Stimulated activated CD4-positive, alpha-beta T cell treated with anti-CD3 and anti-CD28 coated beads, Interleukin-15, amount 100 ng/mL, for 24 hours (primary cell): ENCODE measurements around the gene EXOC3L2.

Source experiments
- DNase-seq: peaks from one replicate; pipeline ENCODE4 v3.0.0-alpha.2; 2020

Gene EXOC3L2

GRCh38 chr19:45179072-45179891 lies 65.9 kb downstream of the EXOC3L2 start:
- peak; percentile 57 for DNase-seq

- DNase-seq, result peak; percentile 100
These were observed 66.7 kb downstream of the EXOC3L2 start, which contains the start of gene BLOC1S3 for GRCh38 chr19:45178262-45179071. BLOC1S3 (plus strand) TSS chr19:45178784; CDS start chr19:45179297, 513 bp downstream.

GRCh38 chr19:45177817-45178261 lies 67.4 kb downstream of the EXOC3L2 start, which contains the start of gene TRAPPC6A:
TRAPPC6A (minus strand) TSS chr19:45178237; CDS start chr19:45178218, 19 bp downstream.
- no peak for DNase-seq

GRCh38 chr19:45175515-45176345 lies 69.5 kb downstream of the EXOC3L2 start:
- DNase-seq, result no peak

- DNase-seq, result no peak
These were observed 71.4 kb downstream of the EXOC3L2 start for GRCh38 chr19:45173816-45174215.

- no peak for DNase-seq
These were observed 72.5 kb downstream of the EXOC3L2 start for GRCh38 chr19:45172611-45173208.

GRCh38 chr19:45172173-45172572 lies 73.0 kb downstream of the EXOC3L2 start:
- DNase-seq, result no peak

- peak; percentile 48 for DNase-seq
These were observed 74.0 kb downstream of the EXOC3L2 start for GRCh38 chr19:45171211-45171623.

GRCh38 chr19:45170146-45171106 lies 74.8 kb downstream of the EXOC3L2 start:
- no peak for DNase-seq

GRCh38 chr19:45169602-45170001 lies 75.6 kb downstream of the EXOC3L2 start:
- no peak for DNase-seq

GRCh38 chr19:45168767-45169351 lies 76.3 kb downstream of the EXOC3L2 start:
- DNase-seq, result no peak

- DNase-seq, result no peak
These were observed 78.4 kb downstream of the EXOC3L2 start for GRCh38 chr19:45166723-45167252.

GRCh38 chr19:45164577-45165335 lies 80.5 kb downstream of the EXOC3L2 start:
- DNase-seq, result peak; percentile 82

- no peak for DNase-seq
These were observed 81.3 kb downstream of the EXOC3L2 start for GRCh38 chr19:45163751-45164460.

GRCh38 chr19:45163156-45163555 lies 82.1 kb downstream of the EXOC3L2 start:
- no peak for DNase-seq

GRCh38 chr19:45162608-45163143 lies 82.5 kb downstream of the EXOC3L2 start:
- no peak for DNase-seq
